ENCODE measurements around the gene ZFYVE19. TPM values are rescaled to one million over a fixed set of nuclear protein-coding genes. Genes with fewer than 3 reads are reported as not detected.
A peak's percentile ranks its signal among the peaks of the same experiment; 100 is the strongest.

Gene ZFYVE19
- total and polyA plus RNA-seq, 8 donors = 23.6 to 32.3 (median 29.7) TPM

DNA sequence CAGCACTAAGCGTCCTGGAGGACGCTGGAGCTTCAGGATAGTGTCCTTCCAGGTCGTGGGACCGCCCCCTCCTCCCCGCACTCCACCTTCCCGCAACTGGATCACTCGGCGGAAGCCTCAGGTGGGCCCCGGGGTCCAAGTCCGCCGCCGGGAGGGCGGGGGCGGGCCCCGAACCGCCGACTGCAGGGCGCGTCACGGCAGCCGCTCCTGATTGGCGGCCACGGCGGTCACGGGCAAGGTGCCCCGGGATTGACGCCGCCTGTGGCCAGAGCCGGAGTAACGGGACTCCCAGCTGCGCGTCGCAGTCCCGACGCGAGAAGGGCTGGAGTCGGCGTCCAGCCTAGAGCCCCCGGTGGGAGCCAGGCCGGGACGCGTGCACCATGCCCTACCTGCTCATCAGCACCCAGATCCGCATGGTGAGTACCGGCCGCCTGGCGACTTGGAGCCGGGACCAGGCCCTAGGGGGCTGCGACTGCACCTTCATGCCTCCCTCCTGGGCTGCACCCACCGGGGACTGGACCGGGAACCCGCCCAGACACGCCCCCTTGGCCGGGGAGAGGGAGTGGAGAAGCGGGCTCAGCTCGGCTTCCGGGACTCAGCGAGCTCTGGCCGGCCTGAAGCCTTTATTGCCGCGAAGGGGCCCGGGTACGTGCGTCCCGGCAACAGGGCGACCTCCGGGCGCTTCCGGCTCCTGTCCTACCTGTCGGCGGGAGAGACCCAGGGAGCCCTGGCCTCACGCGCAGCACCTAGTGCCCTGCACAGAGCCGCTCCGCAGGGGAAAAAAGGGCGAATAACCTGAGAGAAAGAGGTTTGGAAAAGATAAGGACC is 42.9 kb upstream of the ZFYVE19 start, which contains the start of gene GCHFR:
GCHFR (plus strand) TSS at position 268 of the 828 bp plus-strand sequence; CDS start at position 381, 113 bp downstream.
- intact Hi-C loops (cut with DNase I) = no loop called here
- peak; percentile 80 to 92 (median 84) for DNase-seq
- no peaks in the 10 kb centered on the region for H3K27me3 ChIP-seq
- peak; percentile 84 for ATAC-seq
- peaks cover 11 to 52% of the 10 kb centered on the region in 2 donors for H3K4me1 ChIP-seq
- H3K4me3 ChIP-seq = peak within 1 kb of the TSS; percentile 44 to 61
- TF ChIP-seq CTCF (IDR thresholded peaks at IDR 0.05) = peak in 1 of 2 donors; percentile 47
- H3K27ac ChIP-seq = peak within 1 kb of the TSS; percentile 70 to 77
- H3K36me3 ChIP-seq = peaks cover 0 to 21% of the 10 kb centered on the region in 2 donors
- no peaks in the 10 kb centered on the region for H3K9me3 ChIP-seq

DNA sequence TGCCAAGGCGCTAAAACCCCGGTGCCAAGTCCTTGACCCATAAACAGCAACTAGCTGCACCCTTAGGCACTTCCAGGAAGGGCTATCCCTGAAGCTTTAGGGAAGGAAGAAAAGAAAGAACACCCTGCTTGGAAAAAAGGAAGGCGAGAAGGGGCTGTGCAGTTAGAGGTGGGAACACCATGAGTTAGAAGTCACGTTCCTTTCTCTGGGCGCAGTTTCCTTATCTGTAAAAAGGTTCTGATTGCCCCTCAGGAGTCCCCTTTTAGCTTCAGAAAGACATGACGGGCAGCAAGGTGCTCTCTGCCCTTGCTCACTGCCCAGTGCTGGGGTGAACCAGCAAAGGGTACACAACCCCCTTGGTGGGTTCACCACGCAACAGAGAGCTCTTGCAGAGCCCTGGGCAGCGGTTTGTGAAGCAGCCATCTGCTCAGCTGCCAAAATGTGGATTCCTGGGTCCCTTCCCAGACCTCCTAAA is 42.2 kb upstream of the ZFYVE19 start:
- H3K27me3 ChIP-seq = no peaks in the 10 kb centered on the region
- peaks cover 15 to 59% of the 10 kb centered on the region in 2 donors for H3K4me1 ChIP-seq
- DNase-seq (no peak), ATAC-seq (peak; percentile 15)
- peak overlapping the region; percentile 44 to 61 for H3K4me3 ChIP-seq
- H3K9me3 ChIP-seq = no peaks in the 10 kb centered on the region
- H3K36me3 ChIP-seq = peaks cover 0 to 21% of the 10 kb centered on the region in 2 donors
- peak overlapping the region; percentile 70 to 77 for H3K27ac ChIP-seq
- TF ChIP-seq CTCF (IDR thresholded peaks at IDR 0.05) = no peak
- intact Hi-C loops (cut with DNase I) = no loop called here

GRCh38 chr15:40766194-40766815 is 40.6 kb upstream of the ZFYVE19 start:
- intact Hi-C loops (cut with DNase I) = no loop called here
- DNase-seq = no peak

DNA sequence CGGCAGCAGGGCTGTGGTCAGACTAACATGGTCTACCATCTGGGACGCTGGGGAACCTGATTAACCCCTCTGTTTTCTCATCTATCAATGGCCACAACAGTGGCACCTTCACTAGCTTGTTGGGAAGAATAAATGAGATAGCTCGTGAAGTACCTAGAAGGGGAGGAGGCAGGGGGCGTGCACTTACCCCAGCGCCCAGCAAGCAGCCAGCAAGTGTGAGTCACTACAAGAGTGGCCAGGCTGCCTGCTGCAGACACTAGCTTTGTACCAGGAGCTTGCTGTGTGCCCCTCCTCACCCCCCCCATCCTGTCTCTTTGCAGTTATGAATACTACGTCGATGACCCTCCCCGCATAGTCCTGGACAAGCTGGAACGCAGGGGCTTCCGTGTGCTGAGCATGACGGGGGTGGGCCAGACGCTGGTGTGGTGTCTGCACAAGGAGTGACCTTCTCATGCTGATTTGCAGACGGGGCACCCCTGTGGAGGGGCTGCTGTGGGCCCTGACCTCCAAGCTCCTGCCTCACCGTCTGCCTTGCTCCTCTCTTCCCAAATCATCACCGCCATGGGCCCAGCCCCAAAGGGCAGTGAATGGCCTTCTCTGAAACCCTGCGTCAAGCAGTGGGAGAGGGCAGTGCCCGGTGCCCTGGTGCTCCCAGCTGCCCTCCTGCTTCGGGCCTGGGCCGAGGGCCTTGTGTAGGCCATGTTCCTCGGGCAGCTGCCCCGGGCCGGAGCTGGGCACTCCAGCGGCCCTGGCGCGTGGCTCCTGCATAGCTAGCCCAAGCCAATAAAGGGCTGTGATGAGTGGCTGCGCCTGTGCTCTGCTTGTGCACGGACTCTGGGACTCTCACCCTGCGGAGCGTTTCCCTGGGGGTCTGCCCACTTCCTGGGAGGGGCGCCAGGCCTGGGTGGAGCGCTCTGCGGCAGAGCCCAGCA is 39.7 kb upstream of the ZFYVE19 start:
- TF ChIP-seq CTCF (IDR thresholded peaks at IDR 0.05) = no peak
- peaks cover 18 to 70% of the 10 kb centered on the region in 2 donors for H3K4me1 ChIP-seq
- H3K27me3 ChIP-seq = no peaks in the 10 kb centered on the region
- DNase-seq (no peak), ATAC-seq (no peak)
- no peaks in the 10 kb centered on the region for H3K9me3 ChIP-seq
- peaks cover 0 to 43% of the 10 kb centered on the region in 2 donors for H3K36me3 ChIP-seq
- H3K4me3 ChIP-seq = no peak overlapping the region
- no peak overlapping the region for H3K27ac ChIP-seq
- intact Hi-C loops (cut with DNase I) = no loop called here

More at GRCh38 chr15:40766194-40766815, 40.6 kb upstream of the ZFYVE19 start:
- Histone ChIP-seq H3K4me1 (peaks cover 18 to 70% of the 10 kb centered on the region in 2 donors), H3K36me3 (peaks cover 0 to 34% of the 10 kb centered on the region in 2 donors), H3K4me3 (no peak overlapping the region), H3K27ac (no peak overlapping the region), H3K9me3 (no peaks in the 10 kb centered on the region), H3K27me3 (no peaks in the 10 kb centered on the region)
- ATAC-seq = no peak
- no peak for TF ChIP-seq CTCF (IDR thresholded peaks at IDR 0.05)
